ENCODE data around the gene GPR78.

GPR78 gene, protein sequence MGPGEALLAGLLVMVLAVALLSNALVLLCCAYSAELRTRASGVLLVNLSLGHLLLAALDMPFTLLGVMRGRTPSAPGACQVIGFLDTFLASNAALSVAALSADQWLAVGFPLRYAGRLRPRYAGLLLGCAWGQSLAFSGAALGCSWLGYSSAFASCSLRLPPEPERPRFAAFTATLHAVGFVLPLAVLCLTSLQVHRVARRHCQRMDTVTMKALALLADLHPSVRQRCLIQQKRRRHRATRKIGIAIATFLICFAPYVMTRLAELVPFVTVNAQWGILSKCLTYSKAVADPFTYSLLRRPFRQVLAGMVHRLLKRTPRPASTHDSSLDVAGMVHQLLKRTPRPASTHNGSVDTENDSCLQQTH

DNA sequence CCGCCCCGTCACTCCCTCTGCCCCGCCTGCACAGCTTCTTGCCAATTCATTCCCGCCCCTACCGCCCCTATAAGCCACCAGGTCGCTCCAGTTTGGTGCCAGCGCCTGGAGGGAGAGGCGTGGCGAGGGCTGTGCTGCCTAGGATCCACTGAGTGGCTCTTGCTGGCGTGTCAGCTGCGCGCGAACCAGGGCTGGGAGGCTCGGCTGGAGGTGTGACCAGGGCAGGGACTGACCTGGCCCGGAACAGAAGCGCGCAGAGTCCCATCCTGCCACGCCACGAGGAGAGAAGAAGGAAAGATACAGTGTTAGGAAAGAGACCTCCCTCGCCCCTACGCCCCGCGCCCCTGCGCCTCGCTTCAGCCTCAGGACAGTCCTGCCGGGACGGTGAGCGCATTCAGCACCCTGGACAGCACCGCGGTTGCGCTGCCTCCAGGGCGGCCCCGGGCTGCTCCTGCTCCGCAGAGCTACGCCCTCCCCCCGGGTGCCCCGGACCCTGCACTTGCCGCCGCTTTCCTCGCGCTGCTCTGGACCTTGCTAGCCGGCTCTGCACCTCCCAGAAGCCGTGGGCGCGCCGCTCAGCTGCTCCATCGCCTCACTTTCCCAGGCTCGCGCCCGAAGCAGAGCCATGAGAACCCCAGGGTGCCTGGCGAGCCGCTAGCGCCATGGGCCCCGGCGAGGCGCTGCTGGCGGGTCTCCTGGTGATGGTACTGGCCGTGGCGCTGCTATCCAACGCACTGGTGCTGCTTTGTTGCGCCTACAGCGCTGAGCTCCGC, at the start of gene GPR78:
Gene GPR78 (plus strand): TSS at position 72 of the 773 bp plus-strand sequence. CDS start 591 bp downstream, at position 663.
- DNase-seq: peak; percentile 60

DNA sequence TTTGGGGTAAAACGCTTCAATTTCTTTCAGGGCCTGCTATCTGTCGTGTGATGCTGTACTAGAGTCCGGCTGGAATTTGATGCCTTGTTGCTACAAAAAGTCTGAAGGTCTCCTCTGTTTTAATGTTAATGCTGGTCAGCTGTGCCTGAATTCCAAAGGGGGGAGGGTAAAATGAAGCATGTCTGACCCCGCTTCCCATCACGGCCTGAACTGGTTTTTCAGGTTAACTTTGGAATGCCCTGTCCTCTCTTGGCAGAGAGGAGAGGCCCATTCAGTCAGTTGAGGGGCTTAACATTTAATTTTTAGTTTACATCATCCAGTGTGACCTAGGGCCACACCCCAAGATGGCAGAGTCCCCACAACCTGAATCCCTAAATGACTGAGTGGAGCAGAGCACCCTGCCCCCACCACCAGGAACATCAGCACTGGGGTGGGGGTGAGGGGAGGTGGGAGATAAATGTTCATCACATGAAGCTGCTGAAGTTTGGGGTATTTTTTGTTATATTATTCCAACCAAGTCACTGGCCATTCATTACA, 47.9 kb upstream of the GPR78 start:
- no peak for DNase-seq

DNA sequence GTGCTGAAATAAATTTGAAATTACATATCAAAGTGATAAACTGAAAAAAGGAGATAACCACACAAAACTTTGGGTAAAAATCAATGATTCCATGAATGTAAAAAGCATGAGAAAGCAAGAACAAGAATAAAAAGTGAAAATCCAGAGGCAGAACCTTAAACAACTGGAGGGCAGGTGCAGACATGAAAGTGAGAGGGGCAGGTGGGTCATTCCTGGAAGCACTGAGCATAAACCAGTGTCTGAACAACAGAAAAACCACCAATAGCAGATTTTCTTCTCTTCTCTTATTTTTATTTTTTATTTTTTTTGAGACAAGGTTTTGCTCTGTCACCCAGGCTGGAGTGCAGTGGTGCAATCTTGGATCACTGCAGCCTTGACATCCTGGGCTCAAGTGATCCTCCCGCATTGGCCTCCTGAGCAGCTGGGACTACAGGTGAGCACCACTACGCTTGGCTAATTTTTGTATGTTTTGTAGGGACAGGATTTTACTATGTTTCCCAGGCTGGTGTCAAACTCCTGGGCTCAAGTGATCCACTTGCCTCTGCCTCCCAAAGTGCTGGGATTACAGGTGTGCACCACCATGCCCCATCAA, 46.8 kb upstream of the GPR78 start:
- DNase-seq: no peak

DNA sequence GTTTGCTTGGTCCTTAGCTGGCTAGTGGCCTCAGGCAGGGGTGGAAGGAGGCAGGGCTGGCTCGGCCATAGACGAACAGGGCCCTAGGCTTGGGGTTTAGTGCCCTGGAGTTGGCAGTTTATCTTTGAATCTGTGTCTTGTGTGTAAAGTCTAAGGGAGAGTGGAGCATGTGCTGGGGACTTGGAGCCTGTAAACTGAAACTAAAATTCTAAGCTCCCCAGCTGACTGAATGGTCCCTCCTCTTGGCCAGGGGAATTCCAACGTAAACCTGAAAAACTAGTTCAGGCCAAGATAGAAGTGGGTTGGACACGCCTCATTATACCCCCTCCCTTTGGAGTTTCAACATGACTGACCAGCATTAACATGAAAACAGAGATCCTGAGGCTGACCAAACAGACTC, 46.1 kb upstream of the GPR78 start:
- no peak for DNase-seq

DNA sequence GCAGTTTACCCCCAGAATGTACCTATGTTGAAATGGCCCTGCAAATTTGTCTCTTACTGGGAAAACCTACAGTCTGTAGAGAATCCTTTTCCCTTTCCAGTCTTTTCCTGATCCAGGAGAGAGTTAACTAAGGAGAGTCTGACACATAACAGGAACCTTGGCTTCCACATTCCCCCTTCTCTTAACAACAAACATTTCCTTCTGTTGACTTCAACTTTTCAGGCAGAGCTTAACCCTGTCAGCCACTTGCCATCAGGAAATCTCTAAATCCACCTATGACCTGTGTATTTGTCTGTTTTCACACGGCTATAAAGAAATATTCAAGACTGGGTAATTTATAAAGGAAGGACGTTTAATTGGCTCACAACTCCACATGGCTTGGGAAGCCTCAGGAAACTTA, 45.6 kb upstream of the GPR78 start:
- DNase-seq: no peak

DNA sequence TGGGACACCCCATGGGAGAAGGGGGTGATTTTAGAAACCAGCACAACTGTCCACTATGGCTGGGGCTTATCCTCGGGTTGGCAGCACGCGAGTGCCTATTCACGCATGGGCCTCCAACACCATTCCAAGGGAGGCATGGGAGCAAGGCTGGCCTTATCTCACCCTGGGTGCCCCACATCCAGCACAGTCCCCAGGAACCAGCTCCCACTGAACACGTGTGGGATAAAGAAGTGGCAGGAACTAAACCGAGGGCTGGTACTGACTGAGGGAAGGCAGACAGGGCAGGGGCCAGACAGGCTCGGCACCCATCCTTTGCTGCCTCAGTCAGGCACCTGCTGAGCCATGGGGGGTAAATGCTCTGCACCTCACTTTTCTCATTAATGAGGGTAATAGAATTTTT, 43.7 kb upstream of the GPR78 start:
- no peak for DNase-seq

DNA sequence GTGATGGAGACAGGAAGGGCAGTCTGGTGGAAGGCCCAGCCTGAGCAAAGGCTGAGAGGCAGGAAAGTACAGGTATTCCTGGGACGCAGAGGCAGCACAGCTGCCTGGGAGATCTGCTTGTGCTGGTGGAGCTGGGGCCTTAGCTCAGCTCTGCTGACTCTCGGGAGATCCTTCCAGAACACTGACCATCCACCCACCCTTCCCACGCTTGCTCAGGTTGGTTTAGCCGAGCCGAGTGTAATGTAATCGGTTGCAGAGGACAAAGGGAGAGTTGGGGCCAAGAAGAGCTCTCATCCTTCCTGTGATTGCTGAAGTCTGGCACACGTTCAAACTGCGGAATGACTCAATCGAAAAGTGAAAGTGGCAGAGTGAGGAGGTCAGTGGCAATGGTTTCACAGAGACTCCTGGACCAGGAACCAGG, 43.1 kb upstream of the GPR78 start:
- no peak for DNase-seq

DNA sequence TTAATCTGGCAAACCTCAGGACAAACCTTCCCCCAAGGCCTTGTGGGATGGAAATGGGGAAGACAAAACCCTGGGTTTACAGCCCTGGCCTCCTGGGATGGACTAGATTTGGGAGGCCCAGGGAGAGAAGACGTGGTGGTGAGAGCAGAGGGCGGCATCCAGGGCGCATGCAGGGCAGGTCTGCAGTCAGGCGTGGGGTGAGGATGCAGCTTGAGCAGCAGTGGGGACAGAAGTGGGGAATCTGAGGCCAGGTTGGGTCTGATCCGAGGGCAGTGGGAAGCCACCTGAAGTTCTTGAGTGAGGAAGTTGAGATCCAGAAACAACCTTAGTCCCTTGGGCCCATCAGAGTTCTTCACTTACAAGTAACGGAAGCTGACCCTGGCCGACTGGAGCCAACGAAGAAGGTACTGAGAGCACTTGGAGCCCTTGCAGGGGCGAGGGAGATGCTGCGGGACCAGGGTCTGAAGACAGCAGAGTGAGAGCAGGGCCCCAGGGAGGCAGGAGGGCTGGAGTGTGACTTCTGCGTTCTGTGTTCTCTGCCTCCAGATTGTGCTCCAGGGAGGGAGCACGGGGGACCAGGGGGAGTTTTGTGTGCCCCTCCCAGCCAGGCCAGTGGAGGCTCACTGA, 42.0 kb upstream of the GPR78 start:
- DNase-seq: no peak

DNA sequence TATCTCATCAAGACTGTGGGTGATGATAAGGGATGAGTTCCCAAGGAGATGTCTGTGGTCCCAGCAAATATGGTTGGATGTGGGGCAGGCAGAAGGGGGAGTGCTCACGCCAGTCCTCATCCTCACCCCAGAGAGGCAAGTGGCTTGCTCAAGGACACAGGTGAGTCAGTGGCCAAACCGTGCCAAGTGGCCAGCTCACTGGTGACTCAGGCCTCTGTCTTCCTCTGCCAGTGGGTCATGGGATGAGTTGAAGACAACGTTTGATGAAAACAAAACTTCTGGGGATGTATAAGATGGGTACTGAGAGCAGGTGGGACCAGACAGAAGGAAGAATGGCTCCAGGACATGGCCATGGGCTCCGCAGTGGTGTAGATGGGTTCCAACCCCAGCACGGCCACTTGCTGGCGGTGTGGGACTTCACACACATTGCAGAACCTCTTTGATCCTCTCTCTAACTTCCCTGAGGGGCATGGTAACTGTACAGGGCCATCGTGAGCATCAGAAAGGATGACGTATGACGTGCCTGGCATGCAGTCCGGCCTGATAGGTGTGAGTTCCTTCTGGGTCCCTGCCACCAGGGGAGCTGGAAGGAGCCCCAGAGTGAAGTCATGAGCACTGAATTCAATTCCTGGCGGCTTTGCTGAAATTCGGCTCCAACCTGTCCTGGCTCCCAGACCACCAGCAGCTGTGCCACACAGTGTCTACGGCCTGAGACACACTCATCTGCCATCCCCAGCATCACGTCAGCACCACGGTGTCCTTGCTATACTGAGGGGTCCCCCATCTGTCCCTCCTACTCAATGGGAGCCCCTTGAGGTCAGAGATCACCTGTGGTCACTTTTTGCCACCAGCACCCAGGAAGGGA, 41.3 kb upstream of the GPR78 start:
- no peak for DNase-seq

DNA sequence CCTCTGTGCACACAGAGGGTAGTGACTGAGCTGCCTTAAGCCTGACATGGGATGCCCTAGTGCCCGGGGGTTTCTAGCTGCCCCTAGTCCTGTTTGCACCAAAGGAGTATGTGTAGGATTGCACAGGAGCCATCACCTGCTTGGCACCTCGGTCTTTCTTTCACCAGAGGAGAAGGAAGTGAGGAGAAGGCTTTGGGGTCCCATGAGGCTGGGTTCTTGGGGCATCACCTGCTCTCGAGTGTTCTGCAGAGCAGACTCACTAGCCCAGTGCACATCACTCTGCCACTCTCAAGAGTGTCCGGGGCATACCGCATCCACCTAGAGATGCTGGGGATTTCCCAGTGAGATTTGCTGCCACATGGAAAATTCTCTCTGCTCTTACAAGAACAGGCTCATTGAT, 40.5 kb upstream of the GPR78 start:
- DNase-seq: peak; percentile 24

DNA sequence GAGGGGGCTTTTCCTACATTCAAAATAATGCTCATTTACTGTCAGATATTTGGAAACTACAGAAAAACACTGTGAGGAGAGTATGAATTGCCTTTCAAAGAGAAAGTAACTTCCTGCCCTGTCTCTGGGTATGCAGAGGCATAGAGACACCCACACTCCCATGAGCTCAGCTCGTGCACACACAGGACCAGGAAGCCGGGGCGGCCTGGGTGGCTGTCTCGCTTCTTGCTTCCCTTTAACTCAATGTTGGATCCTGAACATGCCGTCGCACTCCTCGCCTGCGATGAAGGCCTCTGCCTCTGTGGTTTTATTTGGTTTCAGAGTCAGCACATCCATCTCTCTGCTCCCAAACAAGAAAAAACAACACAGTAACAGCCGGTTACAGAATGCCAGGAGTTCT, 40.1 kb upstream of the GPR78 start:
- DNase-seq: peak; percentile 54

DNA sequence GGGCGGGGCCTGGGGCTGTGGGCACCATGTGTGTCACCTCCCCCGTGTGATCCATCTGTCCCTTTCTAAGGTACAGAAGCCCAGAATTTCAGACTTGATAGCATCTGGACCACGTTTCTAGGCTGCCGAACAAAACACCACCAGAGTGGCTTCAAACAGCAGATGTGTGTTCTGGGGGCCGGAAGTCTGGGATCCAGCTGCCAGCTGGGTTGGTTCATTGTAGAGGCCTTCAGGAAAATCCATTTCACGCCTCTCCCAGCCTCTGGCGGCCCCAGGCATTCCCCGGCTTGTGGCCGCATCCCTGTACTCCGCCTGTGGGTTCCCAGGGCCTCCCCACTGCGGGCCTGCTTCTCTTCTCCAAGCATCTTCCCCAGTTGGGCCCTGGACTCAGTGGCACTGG, 39.6 kb upstream of the GPR78 start:
- no peak for DNase-seq

DNA sequence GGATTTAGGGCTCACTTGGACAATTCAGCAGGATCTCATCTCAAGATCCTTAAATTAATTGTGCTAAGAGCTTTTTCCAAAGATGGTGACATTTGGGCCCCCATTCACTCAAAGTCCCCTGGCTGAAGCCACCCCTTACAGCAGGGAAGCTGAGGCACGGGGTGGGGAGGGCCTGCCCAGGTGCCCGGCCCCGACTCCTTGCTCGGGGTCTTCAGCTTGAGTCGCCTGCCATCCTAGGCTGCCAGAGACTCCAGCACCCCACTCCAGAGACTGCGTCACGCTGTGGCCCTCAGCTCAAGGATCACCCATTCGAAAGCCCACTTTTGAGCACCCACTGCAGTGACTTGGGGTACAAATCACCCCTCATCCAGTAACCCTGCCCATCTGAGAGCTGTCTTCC, 39.2 kb upstream of the GPR78 start:
- no peak for DNase-seq

DNA sequence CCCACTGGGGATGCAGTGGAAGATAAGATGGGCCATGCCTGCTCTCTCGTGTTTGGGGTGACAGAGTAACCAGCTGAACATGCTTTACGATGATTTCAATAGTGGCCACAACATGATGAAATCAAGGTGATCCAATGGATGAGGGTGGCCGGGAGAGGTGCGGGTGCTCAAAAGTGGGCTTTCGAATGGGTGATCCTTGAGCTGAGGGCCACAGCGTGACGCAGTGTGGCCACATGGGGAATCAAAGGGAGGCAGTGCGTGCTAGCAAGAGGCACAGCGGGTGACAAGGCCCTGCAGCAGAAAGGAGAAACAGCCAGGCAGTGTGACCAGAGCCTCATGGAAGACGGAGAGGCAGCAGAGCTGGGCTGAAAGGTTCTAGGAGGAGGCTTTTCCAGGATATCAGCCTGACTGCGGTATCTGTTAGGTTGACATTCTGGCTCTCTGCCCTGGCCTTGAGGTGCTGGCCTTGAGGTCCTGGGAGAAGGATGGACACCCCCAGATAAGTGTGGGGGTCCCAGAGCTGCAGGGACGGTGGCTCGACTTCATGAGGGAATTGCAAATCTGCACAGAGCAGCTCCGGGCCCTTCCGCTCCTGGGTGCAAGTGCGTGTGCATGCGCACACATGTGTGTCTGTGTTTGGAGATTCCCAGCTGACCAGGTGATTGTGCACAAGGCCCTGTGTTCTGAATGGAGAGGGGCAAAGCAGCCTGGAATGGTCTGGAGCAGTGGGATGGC, 38.0 kb upstream of the GPR78 start:
- no peak for DNase-seq

DNA sequence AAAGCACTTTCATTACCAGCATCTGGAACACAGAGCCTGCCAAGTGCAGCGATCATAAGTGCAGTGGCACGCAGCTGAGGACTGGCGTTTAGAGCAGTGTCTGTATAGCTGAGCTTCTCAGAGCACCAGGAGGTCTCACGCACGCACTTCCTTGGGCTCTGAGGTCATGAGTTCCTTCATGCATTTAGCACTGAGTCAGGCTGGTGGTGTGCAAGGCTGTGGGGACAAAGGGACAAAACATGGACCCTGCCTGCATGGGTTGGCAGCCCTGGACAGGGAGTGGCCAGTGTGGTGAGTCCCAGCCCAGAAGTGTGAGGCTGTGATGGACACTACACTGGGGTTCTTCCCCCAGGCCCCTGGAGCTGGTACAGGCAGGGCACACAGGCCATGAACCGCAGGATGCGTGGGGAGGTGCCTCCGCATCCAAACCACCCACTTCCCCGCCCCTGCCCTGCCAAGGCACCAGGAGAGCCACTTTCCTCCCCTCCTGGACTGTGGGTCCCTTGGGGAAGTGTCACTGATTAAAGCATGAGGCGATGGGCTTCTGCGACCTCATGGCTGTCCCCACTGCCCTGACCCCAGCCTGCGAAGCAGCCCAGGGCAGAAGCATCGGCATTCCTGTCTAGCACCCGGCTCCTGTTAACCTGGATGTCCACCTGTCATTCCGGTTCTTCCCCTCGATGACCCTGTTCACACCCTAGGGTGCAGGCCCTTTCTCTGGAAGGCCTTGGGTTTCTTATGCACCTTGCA, 37.2 kb upstream of the GPR78 start:
- DNase-seq: no peak

DNA sequence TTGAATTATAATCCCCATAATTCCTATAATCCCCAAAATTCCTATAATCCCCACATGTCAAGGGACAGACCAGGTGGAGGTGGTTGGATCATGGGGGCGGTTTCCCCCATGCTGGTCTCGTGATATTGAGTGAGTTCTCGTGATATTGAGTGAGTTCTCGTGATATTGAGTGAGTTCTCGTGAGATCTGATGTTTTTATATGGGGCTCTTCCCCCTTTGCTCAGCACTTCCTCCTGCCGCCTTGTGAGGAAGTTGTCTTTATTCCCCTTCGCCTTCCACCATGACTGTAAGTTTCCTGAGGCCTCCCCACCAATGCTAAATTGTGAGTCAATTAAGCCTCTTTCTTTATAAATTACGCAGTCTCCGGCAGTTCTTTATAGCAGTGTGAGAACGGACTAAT, 36.6 kb upstream of the GPR78 start:
- no peak for DNase-seq

DNA sequence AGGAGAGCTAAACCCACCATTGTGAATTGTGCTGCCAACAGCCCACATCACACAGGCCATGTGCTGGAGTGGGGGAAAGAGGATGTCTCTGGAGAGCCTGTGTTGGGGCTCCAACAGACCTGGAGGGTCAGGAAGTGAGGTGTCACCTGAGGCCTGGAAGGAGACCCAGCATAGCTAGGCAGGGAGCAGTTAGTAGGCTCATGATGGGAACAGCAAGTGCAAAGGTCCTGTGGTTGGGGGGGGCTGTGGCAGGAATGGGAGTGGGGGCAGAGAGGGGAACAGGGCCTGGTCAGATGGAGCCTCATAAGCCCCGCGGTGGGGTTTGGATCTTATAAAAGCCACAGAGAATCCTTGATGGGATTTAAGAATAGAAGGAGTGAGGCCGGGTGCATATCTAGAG, 35.9 kb upstream of the GPR78 start:
- DNase-seq: no peak

DNA sequence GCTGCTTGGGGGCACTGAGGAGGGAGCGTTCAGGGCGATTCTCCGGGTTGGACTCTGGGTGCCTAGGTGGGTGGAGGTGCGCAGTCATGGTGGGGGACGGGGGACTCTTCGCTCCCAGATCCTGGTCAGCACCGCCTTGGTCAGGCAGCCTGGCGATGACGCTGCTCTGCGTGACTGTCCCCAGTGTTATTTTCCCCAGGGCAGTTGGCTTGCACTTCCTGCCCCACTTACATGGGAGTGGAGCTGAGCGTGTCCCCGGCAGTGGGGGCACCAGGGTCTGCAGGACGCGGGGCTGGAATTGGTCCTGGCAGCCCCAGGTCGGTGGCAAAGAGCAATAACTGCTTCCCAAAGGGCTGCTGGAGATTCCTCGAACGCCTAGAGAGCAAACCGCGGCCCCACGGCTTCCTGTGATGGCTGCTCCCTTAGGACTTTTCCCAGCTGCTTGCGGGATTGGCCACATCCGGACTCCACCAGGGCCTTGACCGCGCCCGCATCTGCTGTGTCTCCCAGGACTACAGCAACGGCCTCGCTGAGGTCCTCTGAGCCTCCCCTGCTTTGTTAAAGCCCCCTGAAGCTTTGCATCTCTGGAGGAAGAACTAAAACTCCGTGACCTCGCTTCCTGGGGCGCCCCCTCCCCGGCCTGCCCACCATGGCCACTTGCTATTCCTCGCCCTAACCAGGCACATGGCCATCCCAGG, 35.3 kb upstream of the GPR78 start:
- no peak for DNase-seq

DNA sequence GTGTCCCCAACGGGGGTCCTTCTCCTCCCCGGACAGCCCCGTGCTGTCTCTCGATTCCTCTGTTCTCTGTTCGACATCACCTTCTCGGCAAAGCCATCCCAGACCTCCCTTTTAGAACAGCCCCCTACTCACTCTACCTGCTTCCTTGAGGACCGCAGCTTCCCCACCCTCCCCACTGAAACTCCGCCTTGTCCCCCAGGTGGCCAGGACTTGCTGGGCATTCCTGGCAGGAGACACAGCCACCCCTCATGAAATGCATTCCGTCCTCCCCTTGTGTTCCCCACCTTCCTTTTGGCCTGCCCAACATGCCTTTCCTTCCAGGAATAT, 34.8 kb upstream of the GPR78 start:
- DNase-seq: no peak

DNA sequence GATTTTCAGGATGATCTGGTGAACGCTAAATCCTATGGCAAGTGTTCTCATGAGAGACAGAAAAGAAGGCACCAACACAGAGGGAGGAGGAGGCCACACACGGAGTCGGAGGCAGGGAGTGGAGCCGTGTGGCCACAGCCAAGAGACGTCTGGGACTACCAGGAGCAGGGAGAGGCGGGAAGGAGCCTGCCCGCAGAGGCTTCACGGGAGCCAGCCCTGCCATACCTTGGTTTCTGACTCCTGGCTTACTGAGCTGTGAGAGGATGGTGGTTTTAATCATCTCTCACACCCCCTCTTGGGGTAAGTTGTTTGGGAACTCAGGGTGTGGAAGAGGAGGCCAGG, 33.5 kb upstream of the GPR78 start:
- no peak for DNase-seq

Measured in stimulated activated CD4-positive, alpha-beta T cell treated with anti-CD3 and anti-CD28 coated beads, Interleukin-15, amount 100 ng/mL, for 24 hours (primary cell).